ENCODE data around the gene SCUBE3. TPM values are rescaled to one million over a fixed set of nuclear protein-coding genes. Genes with fewer than 3 reads are reported as not detected.

The SCUBE3 gene
- total and polyA plus RNA-seq, 2 of the 8 experiments (the other 6 are each of a cell fraction or from before 2014, with no cell fraction given), result 0.80 to 1.0 TPM

DNA sequence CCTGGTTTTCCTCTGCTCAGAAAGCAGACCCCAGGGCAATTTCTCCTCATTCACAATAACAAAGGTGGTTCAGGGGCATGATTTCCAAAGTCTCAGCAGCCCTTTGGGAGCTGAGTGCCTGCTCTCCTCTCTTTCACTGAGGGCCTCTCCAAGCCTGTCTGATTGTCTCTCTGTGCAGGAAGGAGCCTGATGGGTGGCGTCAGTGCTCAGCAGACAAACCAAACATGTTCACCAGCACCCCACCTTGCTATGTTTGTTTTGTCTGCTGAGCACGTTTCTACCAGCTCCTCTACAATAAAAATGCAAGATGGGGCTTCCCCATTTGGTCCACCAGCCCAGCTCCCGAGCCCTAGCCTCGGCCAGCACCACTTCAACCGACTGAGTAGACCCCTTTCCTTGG lies 47.2 kb upstream of the SCUBE3 start:
- H4K20me1 ChIP-seq (replicated peaks in 1 of 2; ENCODE audit: control insufficient read depth in 1 of 2, insufficient read depth in 2 of 2, low read length in 2 of 2), result peaks cover 0 to 3% of the 10 kb centered on the region in 2 experiments

More for the DNA sequence above, 47.2 kb upstream of the SCUBE3 start:
- Histone ChIP-seq H3K79me1 (ENCODE audit: low read depth, low read length) (no peaks in the 10 kb centered on the region), H3K56ac (replicated peaks; ENCODE audit: insufficient read length, low read depth, low read length) (no peak overlapping the region), H3K79me2 (ENCODE audit: control insufficient read depth in 1 of 2, insufficient read depth in 2 of 2, low read length in 2 of 2) (no peaks in the 10 kb centered on the region), H3K4me2 (ENCODE audit: insufficient read depth in 1 of 2, low read depth in 2 of 2, low read length in 2 of 2) (no peak overlapping the region), H3K14ac (ENCODE audit: insufficient read length) (no peak overlapping the region), H3K18ac (ENCODE audit: extremely low read depth, low read length) (no peak overlapping the region), H3K4me3 (ENCODE audit: extremely low read depth in 1 of 4, insufficient read depth in 2 of 4, low read depth in 3 of 4, low read length in 4 of 4) (no peak overlapping the region), H3K27me3 (replicated peaks in 1 of 4; ENCODE audit: control insufficient read depth in 3 of 4, extremely low read depth in 1 of 4, insufficient read depth in 3 of 4, low read length in 3 of 4) (peaks cover 0 to 2% (median under 1%) of the 10 kb centered on the region in 4 experiments; a peak in 4 of 7 replicates), H2BK120ac (replicated peaks; ENCODE audit: low read depth, low read length) (no peak overlapping the region), H4K8ac (ENCODE audit: extremely low read depth, insufficient read depth, low read length) (no peak overlapping the region), H3K27ac (ENCODE audit: low read depth, low read length) (no peak overlapping the region), H4K91ac (replicated peaks; ENCODE audit: insufficient read length, low read length) (no peak overlapping the region), H2BK5ac (ENCODE audit: low read depth, low read length) (no peak overlapping the region), H2AK5ac (ENCODE audit: low read depth, low read length) (no peak overlapping the region), H2BK12ac (ENCODE audit: low read depth, low read length) (no peak overlapping the region), H2BK15ac (ENCODE audit: low read length) (no peak overlapping the region), H3K4me1 (replicated peaks in 1 of 4; ENCODE audit: control insufficient read depth in 3 of 4, insufficient read depth in 4 of 4, low read length in 3 of 4) (no peaks in the 10 kb centered on the region), H2BK20ac (ENCODE audit: low read length) (no peak overlapping the region), H3K4ac (replicated peaks; ENCODE audit: insufficient read length, low read depth, low read length) (no peak overlapping the region), H3K9me3 (ENCODE audit: insufficient read depth in 2 of 2, low read depth in 1 of 2, low read length in 1 of 2) (peaks cover 0 to 2% of the 10 kb centered on the region in 2 experiments; a peak in 1 of 4 replicates), H4K5ac (ENCODE audit: insufficient read length, low read depth, low read length) (no peak overlapping the region), H3K36me3 (ENCODE audit: control insufficient read depth in 2 of 4, insufficient read depth in 4 of 4, low read length in 3 of 4) (no peaks in the 10 kb centered on the region), H2AFZ (ENCODE audit: low read length) (no peak overlapping the region), H3K23me2 (ENCODE audit: low read depth, low read length) (peaks cover 5% of the 10 kb centered on the region; the same call in 1 of the 2 replicates), H3K9ac (replicated peaks in 1 of 4; ENCODE audit: extremely low read depth in 1 of 4, low read depth in 3 of 4, low read length in 3 of 4) (no peak overlapping the region), H3K23ac (ENCODE audit: insufficient read length) (no peak overlapping the region)
- no peak for DNase-seq (ENCODE audit: low read depth in 1 of 2, low spot score in 2 of 2)
- CTCF ChIA-PET (ENCODE audit: partially characterized antibody), result interaction anchor here (0.9 to 3.7 kb wide), 4 partner anchors 13 to 180 kb away, joined by 4 to 19 read pairs (median 6); no protein-coding TSS in a partner anchor
- POLR2A ChIA-PET (ENCODE audit: partially characterized antibody), result no interaction called here
- 80% methylated on average over 5 of the region's 5 CpGs; no CpG with 5 or more reads in 1 of the 2 experiments for WGBS, 2 experiments (ENCODE audit: extremely low coverage in 1 of 2, insufficient coverage in 1 of 2, insufficient read length in 1 of 2, insufficient replicate concordance in 2 of 2, low coverage in 1 of 2, low lambda C conversion rate in 2 of 2, missing lambda C conversion rate in 1 of 2)
- TF ChIP-seq POLR2AphosphoS5 (IDR thresholded peaks at IDR 0.05; ENCODE audit: low read depth, low read length) (no peak), KDM4A (IDR thresholded peaks at IDR 0.05; ENCODE audit: low read depth, low read length, severe bottlenecking) (no peak), TEAD4 (IDR thresholded peaks at IDR 0.05; ENCODE audit: low read depth, low read length) (no peak), EP300 (IDR thresholded peaks at IDR 0.05; ENCODE audit: borderline replicate concordance in 1 of 2, low read depth in 2 of 2, low read length in 2 of 2) (no peak), SRF (IDR thresholded peaks at IDR 0.05; ENCODE audit: low read depth, low read length) (no peak), CBX8 (IDR thresholded peaks at IDR 0.05; ENCODE audit: borderline replicate concordance, low read depth, low read length) (no peak), CTBP2 (IDR thresholded peaks at IDR 0.05; ENCODE audit: borderline replicate concordance, insufficient read depth, insufficient read length, low read length) (no peak), EGR1 (IDR thresholded peaks at IDR 0.05; ENCODE audit: borderline replicate concordance, low read depth, low read length) (no peak), HDAC6 (IDR thresholded peaks at IDR 0.05; ENCODE audit: low read depth, low read length) (no peak), NRF1 (IDR thresholded peaks at IDR 0.05; ENCODE audit: low read depth, low read length) (no peak)
- TF ChIP-seq, protein P1, sequence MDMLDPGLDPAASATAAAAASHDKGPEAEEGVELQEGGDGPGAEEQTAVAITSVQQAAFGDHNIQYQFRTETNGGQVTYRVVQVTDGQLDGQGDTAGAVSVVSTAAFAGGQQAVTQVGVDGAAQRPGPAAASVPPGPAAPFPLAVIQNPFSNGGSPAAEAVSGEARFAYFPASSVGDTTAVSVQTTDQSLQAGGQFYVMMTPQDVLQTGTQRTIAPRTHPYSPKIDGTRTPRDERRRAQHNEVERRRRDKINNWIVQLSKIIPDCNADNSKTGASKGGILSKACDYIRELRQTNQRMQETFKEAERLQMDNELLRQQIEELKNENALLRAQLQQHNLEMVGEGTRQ (IDR thresholded peaks at IDR 0.05; ENCODE audit: low read length), result no peak
- no peak for FAIRE-seq

Measured in H1 (cell line).